Stomach (tissue), 4 donors: ENCODE measurements around the gene KIRREL2.

ENCODE experiments used
- POLR2AphosphoS5 ChIP-seq, 3 donors: sonication (generic); formaldehyde crosslinking; IDR thresholded peaks; one replicate each; pipeline ENCODE4 v1.6.1; 2016; ENCODE audit warnings: antibody characterized with exemption in 3 of 3
- TF ChIP-seq, protein P1 (sequence below), 7 experiments: fragments of 450-650 bp in 4 of 7; fragments of 200-600 bp in 3 of 7; sonication (generic) in 3 of 7; IDR thresholded peaks; one replicate each; pipeline ENCODE4 v1.5.1; 2016 to 2019; ENCODE audit warnings: antibody characterized with exemption in 7 of 7, control low read depth in 2 of 7, mild to moderate bottlenecking in 1 of 7

DNA sequence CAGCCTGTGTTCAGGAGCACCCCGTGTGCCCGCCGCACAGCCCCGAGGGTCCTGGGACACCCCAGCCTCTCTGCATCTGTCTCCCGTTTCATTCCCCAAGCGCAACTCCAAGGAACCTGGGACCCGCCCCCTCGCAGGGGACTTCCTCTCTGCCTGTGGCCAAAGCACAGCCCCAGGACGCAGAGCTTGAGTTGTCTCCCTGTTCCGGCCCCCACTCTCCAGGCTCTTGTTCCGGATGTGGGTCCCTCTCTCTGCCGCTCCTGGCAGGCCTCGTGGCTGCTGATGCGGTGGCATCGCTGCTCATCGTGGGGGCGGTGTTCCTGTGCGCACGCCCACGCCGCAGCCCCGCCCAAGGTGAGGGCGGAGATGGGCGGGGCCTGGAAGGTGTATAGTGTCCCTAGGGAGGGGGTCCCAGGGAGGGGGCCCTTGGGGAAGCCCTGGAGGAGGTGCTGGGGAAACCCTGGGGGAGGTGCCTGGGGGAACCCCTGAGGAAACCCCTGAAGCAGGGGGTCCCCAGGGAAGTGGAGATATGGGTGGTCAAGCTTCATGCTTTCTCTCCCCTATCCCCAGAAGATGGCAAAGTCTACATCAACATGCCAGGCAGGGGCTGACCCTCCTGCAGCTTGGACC, 47.0 kb downstream of the KIRREL2 start:
- TF ChIP-seq, protein P1, sequence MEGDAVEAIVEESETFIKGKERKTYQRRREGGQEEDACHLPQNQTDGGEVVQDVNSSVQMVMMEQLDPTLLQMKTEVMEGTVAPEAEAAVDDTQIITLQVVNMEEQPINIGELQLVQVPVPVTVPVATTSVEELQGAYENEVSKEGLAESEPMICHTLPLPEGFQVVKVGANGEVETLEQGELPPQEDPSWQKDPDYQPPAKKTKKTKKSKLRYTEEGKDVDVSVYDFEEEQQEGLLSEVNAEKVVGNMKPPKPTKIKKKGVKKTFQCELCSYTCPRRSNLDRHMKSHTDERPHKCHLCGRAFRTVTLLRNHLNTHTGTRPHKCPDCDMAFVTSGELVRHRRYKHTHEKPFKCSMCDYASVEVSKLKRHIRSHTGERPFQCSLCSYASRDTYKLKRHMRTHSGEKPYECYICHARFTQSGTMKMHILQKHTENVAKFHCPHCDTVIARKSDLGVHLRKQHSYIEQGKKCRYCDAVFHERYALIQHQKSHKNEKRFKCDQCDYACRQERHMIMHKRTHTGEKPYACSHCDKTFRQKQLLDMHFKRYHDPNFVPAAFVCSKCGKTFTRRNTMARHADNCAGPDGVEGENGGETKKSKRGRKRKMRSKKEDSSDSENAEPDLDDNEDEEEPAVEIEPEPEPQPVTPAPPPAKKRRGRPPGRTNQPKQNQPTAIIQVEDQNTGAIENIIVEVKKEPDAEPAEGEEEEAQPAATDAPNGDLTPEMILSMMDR (IDR thresholded peaks at IDR 0.05), result no peak
- peak; percentile 37 to 66 (median 64) for TF ChIP-seq POLR2AphosphoS5 (IDR thresholded peaks at IDR 0.05)
